ENCODE data around the gene LRMDA. TPM values are rescaled to one million over a fixed set of nuclear protein-coding genes. Genes with fewer than 3 reads are reported as not detected.

LRMDA gene
- total RNA-seq, 2 experiments from 2014 or later: not detected

- CTCF ChIA-PET: no interaction called here
- Mint-ChIP-seq H3K27me3 (no peaks in the 10 kb centered on the region), H3K36me3 (ENCODE audit: low read depth) (no peaks in the 10 kb centered on the region), H3K4me1 (no peaks in the 10 kb centered on the region), H3K9me3 (peaks cover 4% of the 10 kb centered on the region), H3K4me3 (no peak overlapping the region), H3K27ac (no peak overlapping the region)
- POLR2A ChIA-PET: no interaction called here
- no peak for DNase-seq
Observed at GRCh38 chr10:76454506-76455140, 1023.2 kb downstream of the LRMDA start.

GRCh38 chr10:76456197-76456596 lies 1024.8 kb downstream of the LRMDA start:
- CTCF ChIA-PET: no interaction called here
- peaks cover 4% of the 10 kb centered on the region for H3K9me3 Mint-ChIP-seq
- no peaks in the 10 kb centered on the region for H3K4me1 Mint-ChIP-seq
- H3K4me3 Mint-ChIP-seq: no peak overlapping the region
- POLR2A ChIA-PET: no interaction called here
- H3K36me3 Mint-ChIP-seq (ENCODE audit: low read depth): no peaks in the 10 kb centered on the region
- no peak overlapping the region for H3K27ac Mint-ChIP-seq
- H3K27me3 Mint-ChIP-seq: no peaks in the 10 kb centered on the region
- DNase-seq: no peak

GRCh38 chr10:76459016-76459730 lies 1027.7 kb downstream of the LRMDA start:
- ChIA-PET POLR2A (no interaction called here), CTCF (no interaction called here)
- Mint-ChIP-seq H3K27me3 (no peaks in the 10 kb centered on the region), H3K4me3 (no peak overlapping the region), H3K4me1 (no peaks in the 10 kb centered on the region), H3K27ac (no peak overlapping the region), H3K36me3 (ENCODE audit: low read depth) (no peaks in the 10 kb centered on the region), H3K9me3 (peaks cover 7% of the 10 kb centered on the region)
- no peak for DNase-seq

- H3K4me1 Mint-ChIP-seq: no peaks in the 10 kb centered on the region
- H3K9me3 Mint-ChIP-seq: peaks cover 10% of the 10 kb centered on the region
- H3K27ac Mint-ChIP-seq: no peak overlapping the region
- CTCF ChIA-PET: no interaction called here
- H3K27me3 Mint-ChIP-seq: no peaks in the 10 kb centered on the region
- POLR2A ChIA-PET: no interaction called here
- H3K36me3 Mint-ChIP-seq (ENCODE audit: low read depth): no peaks in the 10 kb centered on the region
- H3K4me3 Mint-ChIP-seq: no peak overlapping the region
- no peak for DNase-seq
Observed at GRCh38 chr10:76461024-76461423, 1029.6 kb downstream of the LRMDA start.

- POLR2A ChIA-PET: no interaction called here
- H3K36me3 Mint-ChIP-seq (ENCODE audit: low read depth): no peaks in the 10 kb centered on the region
- CTCF ChIA-PET: no interaction called here
Observed at GRCh38 chr10:76463111-76463510, 1031.7 kb downstream of the LRMDA start.

GRCh38 chr10:76466836-76467503 lies 1035.5 kb downstream of the LRMDA start:
- Mint-ChIP-seq H3K4me3 (no peak overlapping the region), H3K27ac (no peak overlapping the region)
- no peak for DNase-seq

More at GRCh38 chr10:76463111-76463510, 1031.7 kb downstream of the LRMDA start:
- DNase-seq: no peak
- Mint-ChIP-seq H3K4me3 (no peak overlapping the region), H3K4me1 (no peaks in the 10 kb centered on the region), H3K27me3 (no peaks in the 10 kb centered on the region), H3K9me3 (peaks cover 10% of the 10 kb centered on the region), H3K27ac (no peak overlapping the region)

GRCh38 chr10:76469675-76470074 lies 1038.3 kb downstream of the LRMDA start:
- ChIA-PET POLR2A (no interaction called here), CTCF (no interaction called here)
- H3K36me3 Mint-ChIP-seq (ENCODE audit: low read depth): no peaks in the 10 kb centered on the region
- DNase-seq: no peak
- H3K4me1 Mint-ChIP-seq: no peaks in the 10 kb centered on the region
- peaks cover 5% of the 10 kb centered on the region for H3K9me3 Mint-ChIP-seq
- no peak overlapping the region for H3K4me3 Mint-ChIP-seq
- no peak overlapping the region for H3K27ac Mint-ChIP-seq
- no peaks in the 10 kb centered on the region for H3K27me3 Mint-ChIP-seq

More at GRCh38 chr10:76466836-76467503, 1035.5 kb downstream of the LRMDA start:
- peaks cover 10% of the 10 kb centered on the region for H3K9me3 Mint-ChIP-seq
- ChIA-PET POLR2A (no interaction called here), CTCF (no interaction called here)
- no peaks in the 10 kb centered on the region for H3K27me3 Mint-ChIP-seq
- H3K4me1 Mint-ChIP-seq: no peaks in the 10 kb centered on the region
- no peaks in the 10 kb centered on the region for H3K36me3 Mint-ChIP-seq (ENCODE audit: low read depth)

GRCh38 chr10:76479103-76479790 lies 1047.8 kb downstream of the LRMDA start:
- no peaks in the 10 kb centered on the region for H3K4me1 Mint-ChIP-seq
- H3K27ac Mint-ChIP-seq: no peak overlapping the region
- H3K4me3 Mint-ChIP-seq: no peak overlapping the region
- no peaks in the 10 kb centered on the region for H3K36me3 Mint-ChIP-seq (ENCODE audit: low read depth)
- POLR2A ChIA-PET: no interaction called here
- H3K9me3 Mint-ChIP-seq: peaks cover 5% of the 10 kb centered on the region
- no peaks in the 10 kb centered on the region for H3K27me3 Mint-ChIP-seq
- CTCF ChIA-PET: no interaction called here
- DNase-seq: no peak

- H3K27me3 Mint-ChIP-seq: no peaks in the 10 kb centered on the region
- CTCF ChIA-PET: no interaction called here
- no peaks in the 10 kb centered on the region for H3K36me3 Mint-ChIP-seq (ENCODE audit: low read depth)
- POLR2A ChIA-PET: no interaction called here
- no peak overlapping the region for H3K4me3 Mint-ChIP-seq
- no peak overlapping the region for H3K27ac Mint-ChIP-seq
- DNase-seq: no peak
- H3K9me3 Mint-ChIP-seq: peaks cover 5% of the 10 kb centered on the region
- no peaks in the 10 kb centered on the region for H3K4me1 Mint-ChIP-seq
Observed at GRCh38 chr10:76481178-76481577, 1049.8 kb downstream of the LRMDA start.

GRCh38 chr10:76487582-76487981 lies 1056.2 kb downstream of the LRMDA start:
- DNase-seq: no peak
- H3K27me3 Mint-ChIP-seq: no peaks in the 10 kb centered on the region
- POLR2A ChIA-PET: no interaction called here
- H3K9me3 Mint-ChIP-seq: peaks cover 19% of the 10 kb centered on the region
- H3K36me3 Mint-ChIP-seq (ENCODE audit: low read depth): no peaks in the 10 kb centered on the region
- no peak overlapping the region for H3K27ac Mint-ChIP-seq
- CTCF ChIA-PET: no interaction called here
- no peaks in the 10 kb centered on the region for H3K4me1 Mint-ChIP-seq
- no peak overlapping the region for H3K4me3 Mint-ChIP-seq

GRCh38 chr10:76488602-76489001 lies 1057.2 kb downstream of the LRMDA start:
- POLR2A ChIA-PET: no interaction called here
- CTCF ChIA-PET: no interaction called here
- DNase-seq: no peak
- H3K36me3 Mint-ChIP-seq (ENCODE audit: low read depth): no peaks in the 10 kb centered on the region
- H3K4me1 Mint-ChIP-seq: no peaks in the 10 kb centered on the region
- peaks cover 19% of the 10 kb centered on the region for H3K9me3 Mint-ChIP-seq
- no peaks in the 10 kb centered on the region for H3K27me3 Mint-ChIP-seq
- H3K27ac Mint-ChIP-seq: no peak overlapping the region
- H3K4me3 Mint-ChIP-seq: no peak overlapping the region

GRCh38 chr10:76491216-76491615 lies 1059.8 kb downstream of the LRMDA start:
- Mint-ChIP-seq H3K4me3 (no peak overlapping the region), H3K27me3 (no peaks in the 10 kb centered on the region), H3K36me3 (ENCODE audit: low read depth) (no peaks in the 10 kb centered on the region), H3K4me1 (no peaks in the 10 kb centered on the region), H3K9me3 (peaks cover 19% of the 10 kb centered on the region), H3K27ac (no peak overlapping the region)
- DNase-seq: no peak
- ChIA-PET CTCF (no interaction called here), POLR2A (no interaction called here)

- no peak overlapping the region for H3K27ac Mint-ChIP-seq
- POLR2A ChIA-PET: no interaction called here
- no peak for DNase-seq
- CTCF ChIA-PET: no interaction called here
- H3K4me1 Mint-ChIP-seq: no peaks in the 10 kb centered on the region
- H3K4me3 Mint-ChIP-seq: no peak overlapping the region
- H3K27me3 Mint-ChIP-seq: no peaks in the 10 kb centered on the region
- peaks cover 17% of the 10 kb centered on the region for H3K9me3 Mint-ChIP-seq
- H3K36me3 Mint-ChIP-seq (ENCODE audit: low read depth): no peaks in the 10 kb centered on the region
Observed at GRCh38 chr10:76492026-76492425, 1060.6 kb downstream of the LRMDA start.
